Upper lobe of left lung (tissue), 4 donors: ENCODE measurements around the gene JAKMIP2.

Experiments used
- CTCF ChIP-seq, 6 experiments: fragments of 450-650 bp in 4 of 6; fragments of 200-600 bp in 2 of 6; sonication (generic) in 2 of 6; IDR thresholded peaks; one replicate each; pipeline ENCODE4 v1.5.1; 2016 to 2019; ENCODE audit warnings: antibody characterized with exemption in 6 of 6
- EP300 ChIP-seq, 4 donors: sonication (generic); formaldehyde crosslinking; IDR thresholded peaks; one replicate each; pipeline ENCODE4 v1.5.1; 2017; ENCODE audit warnings: antibody characterized with exemption in 4 of 4, control low read depth in 2 of 4
- POLR2A ChIP-seq, 4 donors: fragments of 450-650 bp; IDR thresholded peaks; one replicate each; pipeline ENCODE4 v1.5.1; 2016 to 2017; ENCODE audit warnings: antibody characterized with exemption in 4 of 4, mild to moderate bottlenecking in 2 of 4
- POLR2AphosphoS5 ChIP-seq, 2 donors: sonication (generic); formaldehyde crosslinking; IDR thresholded peaks; one replicate each; pipeline ENCODE4 v1.5.1; 2017; ENCODE audit warnings: antibody characterized with exemption in 2 of 2

- TF ChIP-seq POLR2A (IDR thresholded peaks at IDR 0.05) (no peak), CTCF (IDR thresholded peaks at IDR 0.05) (no peak), POLR2AphosphoS5 (IDR thresholded peaks at IDR 0.05) (no peak), EP300 (IDR thresholded peaks at IDR 0.05) (no peak)
Measured at GRCh38 chr5:147635882-147636728, 146.4 kb downstream of the JAKMIP2 start.
